HepG2 (cell line): ENCODE results near the gene SGPL1. TPM values are rescaled to one million over a fixed set of nuclear protein-coding genes. Genes with fewer than 3 reads are reported as not detected.
A peak's percentile ranks its signal among the peaks of the same experiment; 100 is the strongest.

Experiments used
- FOXO1 ChIP-seq: sonication (generic); formaldehyde crosslinking; IDR thresholded peaks from 2 replicates; pipeline ENCODE4 v1.4.0; 2020; ENCODE audit warnings: missing genetic modification reagents
- LCORL ChIP-seq, 2 experiments: fragments of 450-650 bp in 1 of 2; sonication (generic) in 1 of 2; formaldehyde crosslinking in 1 of 2; IDR thresholded peaks; 2 replicates each; pipeline versions ENCODE4 v1.5.0 to v1.6.1; 2017 to 2020; ENCODE audit warnings: antibody characterized with exemption in 1 of 2, missing genetic modification reagents in 1 of 2
- MEIS2 ChIP-seq: sonication (generic); formaldehyde crosslinking; IDR thresholded peaks from 2 replicates; pipeline ENCODE4 v1.9.0; 2021; ENCODE audit warnings: mild to moderate bottlenecking, missing genetic modification reagents
- PRDM10 ChIP-seq: sonication (generic); formaldehyde crosslinking; IDR thresholded peaks from 2 replicates; pipeline ENCODE4 v1.4.0; 2020; ENCODE audit warnings: low read depth, missing genetic modification reagents
- RARA ChIP-seq: IDR thresholded peaks from 2 replicates; pipeline ENCODE4 v1.6.1; 2016; ENCODE audit warnings: missing genetic modification reagents, missing compliant biosample characterization
- SOX6 ChIP-seq, 2 experiments: fragments of 450-650 bp in 1 of 2; sonication (generic) in 1 of 2; formaldehyde crosslinking in 1 of 2; IDR thresholded peaks; 2 replicates each; pipeline versions ENCODE4 v1.4.0 to v1.6.1; 2017 to 2020; ENCODE audit warnings: antibody characterized with exemption in 1 of 2, mild to moderate bottlenecking in 1 of 2, missing genetic modification reagents in 1 of 2
- SRSF4 ChIP-seq: fragments of 200-400 bp; formaldehyde crosslinking; IDR thresholded peaks from one replicate; pipeline ENCODE4 v1.6.1; 2018; ENCODE audit warnings: mild to moderate bottlenecking, low read depth, low read length, moderate library complexity; ENCODE audit not compliant: poor library complexity, severe bottlenecking
- XRCC5 ChIP-seq: fragments of 200-400 bp; formaldehyde crosslinking; optimal IDR thresholded peaks from 2 replicates; pipeline ENCODE3; 2017; ENCODE audit warnings: mild to moderate bottlenecking, low read length
- ZFP37 ChIP-seq: sonication (generic); formaldehyde crosslinking; IDR thresholded peaks from 2 replicates; pipeline ENCODE4 v1.4.0; 2020; ENCODE audit warnings: missing genetic modification reagents, borderline replicate concordance
- ZMYM4 ChIP-seq: sonication (generic); formaldehyde crosslinking; IDR thresholded peaks from 2 replicates; pipeline ENCODE4 v1.8.1; 2023; ENCODE audit warnings: mild to moderate bottlenecking, missing genetic modification reagents
- ZNF556 ChIP-seq: sonication (generic); formaldehyde crosslinking; IDR thresholded peaks from 2 replicates; pipeline ENCODE4 v1.4.0; 2020; ENCODE audit warnings: mild to moderate bottlenecking, missing genetic modification reagents, borderline replicate concordance
- ZNF768 ChIP-seq: sonication (generic); formaldehyde crosslinking; IDR thresholded peaks from 2 replicates; pipeline ENCODE4 v1.4.0; 2020; ENCODE audit warnings: missing genetic modification reagents
- ZNF770 ChIP-seq: sonication (generic); formaldehyde crosslinking; IDR thresholded peaks from 2 replicates; pipeline ENCODE4 v1.5.0; 2020; ENCODE audit warnings: mild to moderate bottlenecking, missing genetic modification reagents
- ZNF781 ChIP-seq: sonication (generic); formaldehyde crosslinking; IDR thresholded peaks from 2 replicates; pipeline ENCODE4 v1.5.1; 2020; ENCODE audit warnings: borderline replicate concordance, mild to moderate bottlenecking, missing genetic modification reagents; ENCODE audit errors: not compliant biosample characterization
- ZNF883 ChIP-seq: sonication (generic); formaldehyde crosslinking; IDR thresholded peaks from 2 replicates; pipeline ENCODE4 v1.5.1; 2020; ENCODE audit warnings: mild to moderate bottlenecking, missing genetic modification reagents; ENCODE audit errors: not compliant biosample characterization
- ZSCAN22 ChIP-seq: sonication (generic); formaldehyde crosslinking; IDR thresholded peaks from 2 replicates; pipeline ENCODE4 v1.4.0; 2020; ENCODE audit warnings: mild to moderate bottlenecking, missing genetic modification reagents
- polyA plus RNA-seq, 8 experiments: library from polyadenylated mRNA; depleted of rRNA in 3 of 8; stranded (reverse) in 7 of 8; unstranded in 1 of 8; fragments of >200 nt; fragmentation: Illumina TruSeq in 4 of 8; extraction: Trizol in 4 of 8; gene quantifications; 2 replicates each; pipeline versions ENCODE4 v1.2.1 to v1.2.3, GENCODE V29; 2011 to 2016; ENCODE audit warnings: low read depth in 4 of 8, missing spikeins in 1 of 8, mixed read lengths in 1 of 8; ENCODE audit not compliant: insufficient read depth in 1 of 8
- total RNA-seq, 5 experiments: library from RNA; depleted of rRNA; stranded (reverse); fragments of >200 nt; fragmentation: Illumina TruSeq; extraction: Trizol; gene quantifications; 2 replicates each; pipeline ENCODE4 v1.2.3, GENCODE V29; 2016; ENCODE audit warnings: low read depth in 1 of 5
- TF ChIP-seq, protein P1 (sequence below): IDR thresholded peaks from 2 replicates; pipeline ENCODE4 v1.6.1; 2016; ENCODE audit warnings: missing genetic modification reagents, missing compliant biosample characterization
- TF ChIP-seq, protein P2 (sequence below): sonication (generic); formaldehyde crosslinking; IDR thresholded peaks from 2 replicates; pipeline ENCODE4 v1.5.1; 2020; ENCODE audit warnings: mild to moderate bottlenecking, moderate library complexity, missing genetic modification reagents
- TF ChIP-seq, protein P3 (sequence below): sonication (generic); formaldehyde crosslinking; IDR thresholded peaks from 2 replicates; pipeline ENCODE4 v1.4.0; 2020; ENCODE audit warnings: missing genetic modification reagents

Gene SGPL1
- total and polyA plus RNA-seq, 2 of the 13 experiments (the other 11 are each of a cell fraction or from before 2014, with no cell fraction given): 17.6 to 25.0 TPM

DNA sequence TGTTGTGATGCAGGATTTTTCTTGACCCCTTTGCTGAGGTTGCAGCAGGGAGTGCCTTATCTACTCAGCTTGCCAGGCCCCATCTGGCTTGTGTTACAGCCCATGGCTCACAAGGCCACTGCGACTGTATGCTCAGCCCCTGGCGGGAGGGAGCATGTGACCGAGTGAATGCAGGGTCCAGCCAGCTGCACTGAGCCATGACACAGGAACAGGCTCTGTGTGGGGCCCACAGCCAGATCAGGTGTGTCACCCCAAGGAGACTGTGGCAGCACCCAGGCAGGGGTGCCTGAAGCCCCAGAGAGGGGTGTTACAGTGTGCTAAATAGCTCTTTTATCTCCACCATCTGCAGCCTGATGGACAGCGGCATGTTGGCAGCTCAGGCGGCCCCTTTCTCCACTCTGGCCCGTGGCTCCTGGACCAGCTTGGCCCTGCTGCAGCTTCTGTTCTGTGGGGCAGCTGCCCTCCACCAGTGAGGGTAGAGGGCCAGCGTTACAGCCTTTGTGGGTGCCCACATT, 75.2 kb downstream of the SGPL1 start (continued):
- TF ChIP-seq, protein P1, sequence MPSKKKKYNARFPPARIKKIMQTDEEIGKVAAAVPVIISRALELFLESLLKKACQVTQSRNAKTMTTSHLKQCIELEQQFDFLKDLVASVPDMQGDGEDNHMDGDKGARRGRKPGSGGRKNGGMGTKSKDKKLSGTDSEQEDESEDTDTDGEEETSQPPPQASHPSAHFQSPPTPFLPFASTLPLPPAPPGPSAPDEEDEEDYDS (CRISPR knock-in tag): peak; percentile 38; the same call in 1 of the 2 replicates
- TF ChIP-seq ZNF781 (CRISPR knock-in tag): no peak
- no peak; the same call in 1 of the 2 replicates for TF ChIP-seq ZNF556
- 0 out of 2 replicates have a peak, but pooled peaks have one; percentile 38 for TF ChIP-seq ZFP37
- TF ChIP-seq, protein P2, sequence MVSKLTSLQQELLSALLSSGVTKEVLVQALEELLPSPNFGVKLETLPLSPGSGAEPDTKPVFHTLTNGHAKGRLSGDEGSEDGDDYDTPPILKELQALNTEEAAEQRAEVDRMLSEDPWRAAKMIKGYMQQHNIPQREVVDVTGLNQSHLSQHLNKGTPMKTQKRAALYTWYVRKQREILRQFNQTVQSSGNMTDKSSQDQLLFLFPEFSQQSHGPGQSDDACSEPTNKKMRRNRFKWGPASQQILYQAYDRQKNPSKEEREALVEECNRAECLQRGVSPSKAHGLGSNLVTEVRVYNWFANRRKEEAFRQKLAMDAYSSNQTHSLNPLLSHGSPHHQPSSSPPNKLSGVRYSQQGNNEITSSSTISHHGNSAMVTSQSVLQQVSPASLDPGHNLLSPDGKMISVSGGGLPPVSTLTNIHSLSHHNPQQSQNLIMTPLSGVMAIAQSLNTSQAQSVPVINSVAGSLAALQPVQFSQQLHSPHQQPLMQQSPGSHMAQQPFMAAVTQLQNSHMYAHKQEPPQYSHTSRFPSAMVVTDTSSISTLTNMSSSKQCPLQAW (CRISPR knock-in tag): peak; percentile 47; the same call in 1 of the 2 replicates
- no peak for TF ChIP-seq SRSF4
- no peak for TF ChIP-seq SOX6 (IDR thresholded peaks at IDR 0.05)
- TF ChIP-seq SOX6 (CRISPR knock-in tag; IDR thresholded peaks at IDR 0.05): peak; percentile 13; the same call in 1 of the 2 replicates
- TF ChIP-seq FOXO1 (CRISPR knock-in tag): peak; percentile 46; the same call in 1 of the 2 replicates
- peak; percentile 52 for TF ChIP-seq ZMYM4 (CRISPR knock-in tag)
- 0 out of 2 replicates have a peak, but pooled peaks have one; percentile 21 for TF ChIP-seq PRDM10
- no peak for TF ChIP-seq ZSCAN22 (CRISPR knock-in tag)
- TF ChIP-seq ZNF768 (CRISPR knock-in tag): peak; percentile 60; the same call in 1 of the 2 replicates
- no peak for TF ChIP-seq ZNF770
- TF ChIP-seq LCORL (IDR thresholded peaks at IDR 0.05): no peak
- TF ChIP-seq LCORL (CRISPR knock-in tag; IDR thresholded peaks at IDR 0.05): peak; percentile 21; the same call in 1 of the 2 replicates
- TF ChIP-seq ZNF883: peak; percentile 71
- peak; percentile 30; the same call in 1 of the 2 replicates for TF ChIP-seq RARA (CRISPR knock-in tag)
- TF ChIP-seq MEIS2 (CRISPR knock-in tag): no peak
- TF ChIP-seq XRCC5: peak; percentile 45
- TF ChIP-seq, protein P3, sequence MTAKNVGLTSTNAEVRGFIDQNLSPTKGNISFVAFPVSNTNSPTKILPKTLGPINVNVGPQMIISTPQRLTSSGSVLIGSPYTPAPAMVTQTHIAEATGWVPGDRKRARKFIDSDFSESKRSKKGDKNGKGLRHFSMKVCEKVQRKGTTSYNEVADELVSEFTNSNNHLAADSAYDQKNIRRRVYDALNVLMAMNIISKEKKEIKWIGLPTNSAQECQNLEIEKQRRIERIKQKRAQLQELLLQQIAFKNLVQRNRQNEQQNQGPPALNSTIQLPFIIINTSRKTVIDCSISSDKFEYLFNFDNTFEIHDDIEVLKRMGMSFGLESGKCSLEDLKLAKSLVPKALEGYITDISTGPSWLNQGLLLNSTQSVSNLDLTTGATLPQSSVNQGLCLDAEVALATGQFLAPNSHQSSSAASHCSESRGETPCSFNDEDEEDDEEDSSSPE (CRISPR knock-in tag): peak; percentile 76; the same call in 1 of the 2 replicates
